NCI-H460 (cell line): ENCODE measurements around the gene APOO. TPM values are rescaled to one million over a fixed set of nuclear protein-coding genes. Genes with fewer than 3 reads are reported as not detected.

Experiments
- DNase-seq: peaks from one replicate; pipeline ENCODE4 v3.0.0-alpha.2; 2016; ENCODE audit warnings: low read depth; ENCODE audit errors: extremely low read depth
- total RNA-seq: library from RNA; depleted of rRNA; stranded (reverse); fragments of >200 nt; shearing (Covaris generic); gene quantifications from 2 replicates; pipeline ENCODE4 v1.2.3, GENCODE V29; 2014; rRNA removed

The APOO gene
- total RNA-seq, 1 experiment from 2014 or later = 40.5 TPM

GRCh38 chrX:23789386-23790154 lies 118.2 kb downstream of the APOO start:
- DNase-seq = no peak

GRCh38 chrX:23788946-23789345 lies 118.8 kb downstream of the APOO start:
- no peak for DNase-seq

GRCh38 chrX:23788521-23788920 lies 119.2 kb downstream of the APOO start:
- no peak for DNase-seq

- DNase-seq = no peak
These were observed 120.0 kb downstream of the APOO start for GRCh38 chrX:23787745-23788118.

GRCh38 chrX:23786268-23786815 lies 121.4 kb downstream of the APOO start:
- no peak for DNase-seq

GRCh38 chrX:23785580-23785979 lies 122.2 kb downstream of the APOO start:
- no peak for DNase-seq

GRCh38 chrX:23784470-23785331 lies 123.0 kb downstream of the APOO start:
- DNase-seq = peak; percentile 71

GRCh38 chrX:23783589-23784469 lies 123.9 kb downstream of the APOO start:
- no peak for DNase-seq

Other genes with a start within 250 kb of the APOO start
- 583 and 606 TPM in 2 replicates for gene PRDX4, start 240.4 kb downstream of the APOO start, total RNA-seq
- 107 and 119 TPM in 2 replicates for gene ACOT9, start 164.7 kb downstream of the APOO start, total RNA-seq
- 434 and 469 TPM in 2 replicates for gene SAT1, start 124.8 kb downstream of the APOO start, total RNA-seq
- 0.05 and 0.14 TPM in 2 replicates for gene CXorf58, start 68 bp upstream of the APOO start, total RNA-seq
- gene KLHL15, start 119.2 kb upstream of the APOO start, total RNA-seq = 18.1 and 19.3 TPM in 2 replicates
- gene EIF2S3, start 147.0 kb upstream of the APOO start, total RNA-seq = 516 and 592 TPM in 2 replicates
- 33.7 and 34.7 TPM in 2 replicates for gene ZFX, start 241.8 kb upstream of the APOO start, total RNA-seq